Endothelial cell (in vitro differentiated cells): ENCODE data around the gene CYTH4. TPM values are rescaled to one million over a fixed set of nuclear protein-coding genes. Genes with fewer than 3 reads are reported as not detected.

Experiments used
- DNase-seq: peaks from one replicate; pipeline ENCODE4 v3.0.0; 2021; ENCODE audit warnings: low spot score
- H3K27ac Mint-ChIP-seq: one replicate; pipeline ENCODE4 v1.8.0; 2021; ENCODE audit warnings: mixed read lengths, inconsistent platforms; ENCODE audit not compliant: unreplicated experiment
- H3K27me3 Mint-ChIP-seq: one replicate; pipeline ENCODE4 v1.8.0; 2021; ENCODE audit warnings: mild to moderate bottlenecking, moderate library complexity, mixed read lengths, inconsistent platforms; ENCODE audit not compliant: unreplicated experiment
- H3K36me3 Mint-ChIP-seq: one replicate; pipeline ENCODE4 v1.8.0; 2021; ENCODE audit warnings: mild to moderate bottlenecking, low read depth, mixed read lengths, inconsistent platforms; ENCODE audit not compliant: unreplicated experiment
- H3K4me1 Mint-ChIP-seq: one replicate; pipeline ENCODE4 v1.8.0; 2021; ENCODE audit warnings: mild to moderate bottlenecking, mixed read lengths, inconsistent platforms; ENCODE audit not compliant: unreplicated experiment
- H3K4me3 Mint-ChIP-seq: one replicate; pipeline ENCODE4 v1.8.0; 2021; ENCODE audit warnings: mild to moderate bottlenecking, mixed read lengths, inconsistent platforms; ENCODE audit not compliant: unreplicated experiment
- H3K9me3 Mint-ChIP-seq: one replicate; pipeline ENCODE4 v1.8.0; 2021; ENCODE audit warnings: mixed read lengths, inconsistent platforms; ENCODE audit not compliant: unreplicated experiment
- CTCF ChIP-seq: fragments of 200-600 bp; sonication (generic); IDR thresholded peaks from one replicate; pipeline ENCODE4 v1.5.0; 2021; ENCODE audit warnings: antibody characterized with exemption; ENCODE audit not compliant: unreplicated experiment
- total RNA-seq: library from RNA; stranded (reverse); fragmentation: NEBNext Ultra II Directional; extraction: Animal tissue kit (Norgen Biotek cat#: 25700); gene quantifications from one replicate; pipeline ENCODE4 v1.2.1, GENCODE V29; 2021; ENCODE audit not compliant: unreplicated experiment

The CYTH4 gene
- total RNA-seq, 1 donor from 2014 or later = 0.33 TPM

GRCh38 chr22:37267661-37268413, 14.5 kb upstream of the CYTH4 start:
- H3K27me3 Mint-ChIP-seq = no peaks in the 10 kb centered on the region

GRCh38 chr22:37269936-37270678, 12.2 kb upstream of the CYTH4 start:
- H3K27ac Mint-ChIP-seq = no peak overlapping the region
- no peak for TF ChIP-seq CTCF
- H3K9me3 Mint-ChIP-seq = no peaks in the 10 kb centered on the region
- H3K4me3 Mint-ChIP-seq = no peak overlapping the region
- no peaks in the 10 kb centered on the region for H3K36me3 Mint-ChIP-seq
- H3K27me3 Mint-ChIP-seq = no peaks in the 10 kb centered on the region
- H3K4me1 Mint-ChIP-seq = no peaks in the 10 kb centered on the region
- no peak for DNase-seq

More at GRCh38 chr22:37267661-37268413, 14.5 kb upstream of the CYTH4 start:
- no peak for TF ChIP-seq CTCF
- Mint-ChIP-seq H3K4me1 (no peaks in the 10 kb centered on the region), H3K4me3 (no peak overlapping the region), H3K36me3 (no peaks in the 10 kb centered on the region), H3K27ac (no peak overlapping the region), H3K9me3 (no peaks in the 10 kb centered on the region)
- no peak for DNase-seq

GRCh38 chr22:37270928-37271650, 11.2 kb upstream of the CYTH4 start:
- no peak for TF ChIP-seq CTCF
- H3K27ac Mint-ChIP-seq = no peak overlapping the region
- no peaks in the 10 kb centered on the region for H3K27me3 Mint-ChIP-seq
- DNase-seq = no peak
- H3K4me1 Mint-ChIP-seq = no peaks in the 10 kb centered on the region
- no peaks in the 10 kb centered on the region for H3K36me3 Mint-ChIP-seq
- no peaks in the 10 kb centered on the region for H3K9me3 Mint-ChIP-seq
- H3K4me3 Mint-ChIP-seq = no peak overlapping the region

GRCh38 chr22:37273126-37273845, 9.0 kb upstream of the CYTH4 start:
- no peaks in the 10 kb centered on the region for H3K36me3 Mint-ChIP-seq
- TF ChIP-seq CTCF = no peak
- H3K4me1 Mint-ChIP-seq = no peaks in the 10 kb centered on the region
- DNase-seq = no peak
- H3K9me3 Mint-ChIP-seq = no peaks in the 10 kb centered on the region
- H3K27me3 Mint-ChIP-seq = no peaks in the 10 kb centered on the region
- H3K27ac Mint-ChIP-seq = no peak overlapping the region
- H3K4me3 Mint-ChIP-seq = no peak overlapping the region
